Upper lobe of right lung (tissue), 1 donor: ENCODE results near the gene GRHL3. TPM values are rescaled to one million over a fixed set of nuclear protein-coding genes. Genes with fewer than 3 reads are reported as not detected.

Source experiments
- ATAC-seq: fragments of 200-7000 bp; cut with Tn5 transposase; one replicate; pipeline ENCODE4 v1.9.1; 2020; ENCODE audit warnings: mild to moderate bottlenecking, moderate library complexity
- DNase-seq: peaks from one replicate; pipeline ENCODE4 v3.0.0-alpha.2; 2020
- H3K27ac ChIP-seq: fragments of 200-600 bp; one replicate; pipeline ENCODE4 v1.8.0; 2022
- H3K27me3 ChIP-seq: fragments of 200-600 bp; one replicate; pipeline ENCODE4 v1.8.0; 2022; ENCODE audit warnings: mild to moderate bottlenecking
- H3K36me3 ChIP-seq: fragments of 200-600 bp; one replicate; pipeline ENCODE4 v1.8.0; 2022
- H3K4me1 ChIP-seq: fragments of 200-600 bp; one replicate; pipeline ENCODE4 v1.8.0; 2022
- H3K4me3 ChIP-seq: fragments of 200-600 bp; one replicate; pipeline ENCODE4 v1.8.0; 2022; ENCODE audit warnings: mild to moderate bottlenecking
- H3K9me3 ChIP-seq: fragments of 200-600 bp; one replicate; pipeline ENCODE4 v1.8.0; 2022
- CTCF ChIP-seq: fragments of 200-600 bp; IDR thresholded peaks from one replicate; pipeline ENCODE4 v1.8.0; 2022; ENCODE audit warnings: antibody characterized with exemption
- intact Hi-C: fragments of 100-400 bp; cut with DNase I; formaldehyde crosslinking; loops from one replicate; pipeline ENCODE4 v1.11.0; 2022
- total RNA-seq: library from RNA; stranded (reverse); fragmentation: NEBNext Ultra II Directional; extraction: Animal tissue kit (Norgen Biotek cat#: 25700); gene quantifications from one replicate; pipeline ENCODE4 v1.2.1, GENCODE V29; 2021
- donor health status: DM: no; HTN: yes; CAD: no; lungs with severe emphysema.

GRHL3 gene
- total RNA-seq, 1 donor from 2014 or later = 0.55 TPM

GRCh38 chr1:24303600-24303999, 15.6 kb upstream of the GRHL3 start:
- Histone ChIP-seq H3K27ac (no peak overlapping the region), H3K4me3 (no peak overlapping the region), H3K4me1 (no peaks in the 10 kb centered on the region), H3K9me3 (no peaks in the 10 kb centered on the region), H3K27me3 (peaks cover 6% of the 10 kb centered on the region), H3K36me3 (no peaks in the 10 kb centered on the region)
- no peak for TF ChIP-seq CTCF
- intact Hi-C loops = no loop called here
- ATAC-seq (no peak), DNase-seq (no peak)

GRCh38 chr1:24304763-24305162, 14.4 kb upstream of the GRHL3 start:
- intact Hi-C loops = no loop called here

GRCh38 chr1:24308365-24309015, 10.7 kb upstream of the GRHL3 start:
- DNase-seq (no peak), ATAC-seq (no peak)
- intact Hi-C loops = no loop called here
- Histone ChIP-seq H3K27ac (no peak overlapping the region), H3K36me3 (no peaks in the 10 kb centered on the region), H3K27me3 (no peaks in the 10 kb centered on the region), H3K4me3 (no peak overlapping the region), H3K4me1 (no peaks in the 10 kb centered on the region), H3K9me3 (no peaks in the 10 kb centered on the region)
- TF ChIP-seq CTCF = no peak

More at GRCh38 chr1:24304763-24305162, 14.4 kb upstream of the GRHL3 start:
- H3K9me3 ChIP-seq = no peaks in the 10 kb centered on the region
- H3K27me3 ChIP-seq = no peaks in the 10 kb centered on the region
- TF ChIP-seq CTCF = no peak
- DNase-seq (no peak), ATAC-seq (no peak)
- no peak overlapping the region for H3K27ac ChIP-seq
- no peaks in the 10 kb centered on the region for H3K4me1 ChIP-seq
- H3K4me3 ChIP-seq = no peak overlapping the region
- no peaks in the 10 kb centered on the region for H3K36me3 ChIP-seq

GRCh38 chr1:24309762-24310485, 9.2 kb upstream of the GRHL3 start:
- no peak for ATAC-seq
- Histone ChIP-seq H3K36me3 (no peaks in the 10 kb centered on the region), H3K27ac (no peak overlapping the region), H3K27me3 (no peaks in the 10 kb centered on the region), H3K9me3 (no peaks in the 10 kb centered on the region), H3K4me3 (no peak overlapping the region), H3K4me1 (no peaks in the 10 kb centered on the region)
- DNase-seq = no peak
- TF ChIP-seq CTCF = no peak
- intact Hi-C loops = no loop called here

GRCh38 chr1:24311234-24311633, 7.9 kb upstream of the GRHL3 start:
- Histone ChIP-seq H3K27ac (no peak overlapping the region), H3K36me3 (no peaks in the 10 kb centered on the region), H3K27me3 (no peaks in the 10 kb centered on the region), H3K4me3 (no peak overlapping the region), H3K4me1 (no peaks in the 10 kb centered on the region), H3K9me3 (no peaks in the 10 kb centered on the region)
- DNase-seq (no peak), ATAC-seq (no peak)
- intact Hi-C loops = no loop called here
- TF ChIP-seq CTCF = no peak
